HCT116 (cell line): Measurements from ENCODE around the gene AKR1A1. TPM values are rescaled to one million over a fixed set of nuclear protein-coding genes. Genes with fewer than 3 reads are reported as not detected.

Source experiments
- ATAC-seq: fragments of 200-7000 bp; cut with Tn5 transposase; 2 replicates; pipeline ENCODE4 v1.9.1; 2020; ENCODE audit warnings: mild to moderate bottlenecking, moderate library complexity
- BruUV-seq: library from RNA; stranded (reverse); fragments of 400-500 nt; replicated peaks from 2 replicates; lab custom pipeline; 2021; lab: Mats Ljungman, UMichigan
- CTCF ChIA-PET: fragments of 300-600 bp; sonication (Branson Sonifier 250); formaldehyde crosslinking; loops from one replicate; lab custom pipeline; 2021; ENCODE audit warnings: antibody characterized with exemption; lab: Charles Lee
- POLR2A ChIA-PET: fragments of 300-600, 350-600 bp; sonication (Branson Sonifier 250); formaldehyde crosslinking; loops from one replicate; lab custom pipeline; 2021; ENCODE audit warnings: antibody characterized with exemption; lab: Charles Lee
- RAD21 ChIA-PET, 2 experiments: fragments of 300-600 bp; sonication (Branson Sonifier 250); formaldehyde crosslinking; loops; one replicate each; lab custom pipeline; 2023; ENCODE audit warnings: low total read pairs in 2 of 2; ENCODE audit not compliant: uncharacterized antibody in 2 of 2, unreplicated experiment in 2 of 2, low non-redundant PET in 1 of 2; lab: Charles Lee
- DNase-seq: peaks from one replicate; pipeline ENCODE4 v3.0.0-alpha.2; 2010; ENCODE audit warnings: low read depth, low spot score
- H2AFZ ChIP-seq: fragments of 200-600 bp; shearing (Covaris generic), sonication (generic); 2 replicates; pipeline ENCODE4 v1.6.1; 2017; ENCODE audit warnings: low read depth, mixed run types, mixed read lengths, antibody characterized with exemption, low read length; ENCODE audit not compliant: poor library complexity, severe bottlenecking
- H3K27ac ChIP-seq: 2 replicates; pipeline ENCODE4 v1.5.1; 2012; ENCODE audit warnings: low read depth, low read length
- H3K27me3 ChIP-seq: fragments of 200-600 bp; sonication (generic); 2 replicates; pipeline ENCODE4 v1.6.1; 2016; ENCODE audit warnings: mixed run types, low read length, mixed read lengths; ENCODE audit not compliant: insufficient read depth
- H3K36me3 ChIP-seq, 2 experiments: fragments of 200-500 bp in 1 of 2; fragments of 200-600 bp in 1 of 2; sonication (Bioruptor generic) in 1 of 2; sonication (generic) in 1 of 2; 2 replicates each; pipeline versions ENCODE4 v1.5.1 to v1.6.1; 2014 to 2016; ENCODE audit warnings: low read length in 2 of 2, inconsistent platforms in 1 of 2, mixed read lengths in 1 of 2, mixed run types in 1 of 2; ENCODE audit not compliant: insufficient read depth in 2 of 2, control insufficient read depth in 1 of 2
- H3K4me1 ChIP-seq, 2 experiments: fragments of 200-600 bp in 1 of 2; sonication (generic) in 1 of 2; 2 replicates each; pipeline versions ENCODE4 v1.5.1 to v1.6.1; 2012 to 2017; ENCODE audit warnings: low read length in 2 of 2, inconsistent platforms in 1 of 2, mild to moderate bottlenecking in 1 of 2, mixed read lengths in 1 of 2, mixed run types in 1 of 2, moderate library complexity in 1 of 2; ENCODE audit not compliant: insufficient read depth in 2 of 2, control insufficient read depth in 1 of 2
- H3K4me2 ChIP-seq: fragments of 200-600 bp; sonication (generic); 2 replicates; pipeline ENCODE4 v1.6.1; 2017; ENCODE audit warnings: mixed run types, low read length, mixed read lengths
- H3K4me3 ChIP-seq, 2 experiments: fragments of 200-600 bp in 1 of 2; sonication (generic) in 1 of 2; replicated peaks in 1 of 2; 2 replicates each; pipeline ENCODE4 v1.5.1; 2011 to 2016; ENCODE audit warnings: low read length in 2 of 2, control low read depth in 1 of 2, low read depth in 1 of 2, mild to moderate bottlenecking in 1 of 2, mixed read lengths in 1 of 2, mixed run types in 1 of 2
- H3K79me2 ChIP-seq: fragments of 200-600 bp; sonication (generic); 2 replicates; pipeline ENCODE4 v1.6.1; 2017; ENCODE audit warnings: mild to moderate bottlenecking, mixed run types, low read length, moderate library complexity, mixed read lengths; ENCODE audit not compliant: insufficient read depth
- H3K9ac ChIP-seq: fragments of 200-600 bp; sonication (generic); 2 replicates; pipeline ENCODE4 v1.6.1; 2016; ENCODE audit warnings: low read length, mixed read lengths
- H3K9me2 ChIP-seq: fragments of 200-600 bp; sonication (generic), shearing (Covaris generic); 2 replicates; pipeline ENCODE4 v1.6.1; 2017; ENCODE audit warnings: mixed run types, mild to moderate bottlenecking, moderate library complexity; ENCODE audit not compliant: insufficient read depth
- H3K9me3 ChIP-seq, 2 experiments: fragments of 200-500 bp in 1 of 2; fragments of 200-600 bp in 1 of 2; sonication (Bioruptor generic) in 1 of 2; sonication (generic) in 1 of 2; 2 replicates each; pipeline ENCODE4 v1.6.1; 2014 to 2017; ENCODE audit warnings: low read length in 2 of 2, mixed read lengths in 2 of 2, inconsistent platforms in 1 of 2, low read depth in 1 of 2, mild to moderate bottlenecking in 1 of 2, mixed run types in 1 of 2, moderate library complexity in 1 of 2; ENCODE audit not compliant: control insufficient read depth in 1 of 2, insufficient read depth in 1 of 2
- H4K20me1 ChIP-seq: fragments of 200-600 bp; sonication (generic), shearing (Covaris generic); 2 replicates; pipeline ENCODE4 v1.6.1; 2017; ENCODE audit warnings: mixed run types, mild to moderate bottlenecking, moderate library complexity; ENCODE audit not compliant: insufficient read depth
- ATF3 ChIP-seq: IDR thresholded peaks from 2 replicates; pipeline ENCODE4 v1.6.1; 2012
- CBX3 ChIP-seq: IDR thresholded peaks from 2 replicates; pipeline ENCODE4 v1.6.1; 2012; ENCODE audit warnings: low read depth
- POLR2A ChIP-seq: IDR thresholded peaks from 2 replicates; pipeline ENCODE4 v1.7.0; 2011; ENCODE audit warnings: borderline replicate concordance; ENCODE audit not compliant: insufficient read depth, insufficient read length; ENCODE audit errors: extremely low read depth
- POLR2AphosphoS5 ChIP-seq: IDR thresholded peaks from 2 replicates; pipeline ENCODE4 v1.6.1; 2011; ENCODE audit warnings: mild to moderate bottlenecking, low read depth, low read length, moderate library complexity
- SRF ChIP-seq: IDR thresholded peaks from 2 replicates; pipeline ENCODE4 v1.6.1; 2012; ENCODE audit warnings: low read depth
- intact Hi-C: fragments of 100-400 bp; cut with micrococcal nuclease; formaldehyde crosslinking; loops from 2 replicates; pipeline ENCODE4 v1.10.0; 2022
- total RNA-seq: library from RNA; stranded (reverse); gene quantifications from one replicate; pipeline ENCODE4 v1.2.1, GENCODE V29; 2021; ENCODE audit not compliant: unreplicated experiment
- TF ChIP-seq, protein P1 (sequence below): IDR thresholded peaks from 2 replicates; pipeline ENCODE4 v1.6.1; 2012; ENCODE audit warnings: low read depth

The AKR1A1 gene
- total RNA-seq, 1 experiment from 2014 or later = 199 TPM

- Histone ChIP-seq H3K9me2 (no peaks in the 10 kb centered on the region), H3K27me3 (no peaks in the 10 kb centered on the region), H3K4me1 (no peaks in the 10 kb centered on the region), H4K20me1 (peaks cover 7% of the 10 kb centered on the region; the same call in 1 of the 2 replicates), H3K4me2 (no peak overlapping the region), H3K27ac (no peak overlapping the region), H3K9me3 (no peaks in the 10 kb centered on the region), H3K9ac (no peak overlapping the region), H3K36me3 (peaks cover 40 to 61% of the 10 kb centered on the region in 2 experiments), H3K4me3 (no peak overlapping the region), H2AFZ (no peak overlapping the region), H3K79me2 (peaks cover 76% of the 10 kb centered on the region)
- ATAC-seq = no peak
- BruUV-seq = no TSS peak
- ChIA-PET RAD21 (no interaction called here), POLR2A (no interaction called here), CTCF (no interaction called here)
- no peak for DNase-seq
- TF ChIP-seq POLR2A = no peak
- no peak for TF ChIP-seq ATF3
- TF ChIP-seq POLR2AphosphoS5 = no peak
- no peak for TF ChIP-seq SRF
- TF ChIP-seq, protein P1, sequence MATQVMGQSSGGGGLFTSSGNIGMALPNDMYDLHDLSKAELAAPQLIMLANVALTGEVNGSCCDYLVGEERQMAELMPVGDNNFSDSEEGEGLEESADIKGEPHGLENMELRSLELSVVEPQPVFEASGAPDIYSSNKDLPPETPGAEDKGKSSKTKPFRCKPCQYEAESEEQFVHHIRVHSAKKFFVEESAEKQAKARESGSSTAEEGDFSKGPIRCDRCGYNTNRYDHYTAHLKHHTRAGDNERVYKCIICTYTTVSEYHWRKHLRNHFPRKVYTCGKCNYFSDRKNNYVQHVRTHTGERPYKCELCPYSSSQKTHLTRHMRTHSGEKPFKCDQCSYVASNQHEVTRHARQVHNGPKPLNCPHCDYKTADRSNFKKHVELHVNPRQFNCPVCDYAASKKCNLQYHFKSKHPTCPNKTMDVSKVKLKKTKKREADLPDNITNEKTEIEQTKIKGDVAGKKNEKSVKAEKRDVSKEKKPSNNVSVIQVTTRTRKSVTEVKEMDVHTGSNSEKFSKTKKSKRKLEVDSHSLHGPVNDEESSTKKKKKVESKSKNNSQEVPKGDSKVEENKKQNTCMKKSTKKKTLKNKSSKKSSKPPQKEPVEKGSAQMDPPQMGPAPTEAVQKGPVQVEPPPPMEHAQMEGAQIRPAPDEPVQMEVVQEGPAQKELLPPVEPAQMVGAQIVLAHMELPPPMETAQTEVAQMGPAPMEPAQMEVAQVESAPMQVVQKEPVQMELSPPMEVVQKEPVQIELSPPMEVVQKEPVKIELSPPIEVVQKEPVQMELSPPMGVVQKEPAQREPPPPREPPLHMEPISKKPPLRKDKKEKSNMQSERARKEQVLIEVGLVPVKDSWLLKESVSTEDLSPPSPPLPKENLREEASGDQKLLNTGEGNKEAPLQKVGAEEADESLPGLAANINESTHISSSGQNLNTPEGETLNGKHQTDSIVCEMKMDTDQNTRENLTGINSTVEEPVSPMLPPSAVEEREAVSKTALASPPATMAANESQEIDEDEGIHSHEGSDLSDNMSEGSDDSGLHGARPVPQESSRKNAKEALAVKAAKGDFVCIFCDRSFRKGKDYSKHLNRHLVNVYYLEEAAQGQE = no peak
- no peak for TF ChIP-seq CBX3
- intact Hi-C loops = no loop called here
Measured at GRCh38 chr1:45610589-45611226, 60.1 kb downstream of the AKR1A1 start.
